NCI-H345 treated with DMSO at 0.1 percent for 48 hours (cell line): ENCODE results near the gene NDUFS8.
A peak's percentile ranks its signal among the peaks of the same experiment; 100 is the strongest.

Experiments used
- DNase-seq: peaks from one replicate; lab custom pipeline; 2025; ENCODE audit not compliant: unreplicated experiment; lab: John Stamatoyannopoulos, UW

Gene NDUFS8

DNA sequence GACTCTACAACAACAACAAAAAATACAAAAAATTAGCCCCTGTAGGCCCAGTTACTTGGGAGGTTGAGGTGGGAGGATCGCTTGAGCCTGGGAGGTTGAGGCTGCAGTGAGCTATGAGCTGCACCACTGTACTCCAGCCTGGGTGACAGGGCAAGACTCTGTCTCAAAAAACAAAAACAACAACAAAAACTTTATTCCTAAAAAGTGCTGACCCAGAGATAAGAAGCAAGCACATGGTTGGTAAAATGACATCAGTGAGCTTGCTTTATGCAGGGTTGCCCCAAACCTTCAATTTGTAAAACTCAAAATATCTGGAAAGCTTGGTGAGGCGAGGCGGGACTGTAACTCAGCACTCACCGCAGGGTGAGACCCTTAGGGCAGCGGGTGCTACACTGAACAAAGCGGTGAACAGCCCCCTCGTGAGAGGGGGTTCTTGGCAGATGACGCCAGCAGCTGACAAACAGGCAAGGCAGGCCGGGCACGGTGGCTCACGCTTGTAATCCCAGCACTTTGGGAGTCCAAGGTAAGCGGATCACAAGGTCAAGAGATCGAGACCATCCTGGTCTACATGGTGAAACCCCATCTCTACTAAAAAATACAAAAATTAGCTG is 4.9 kb downstream of the NDUFS8 start:
- DNase-seq, result no peak

DNA sequence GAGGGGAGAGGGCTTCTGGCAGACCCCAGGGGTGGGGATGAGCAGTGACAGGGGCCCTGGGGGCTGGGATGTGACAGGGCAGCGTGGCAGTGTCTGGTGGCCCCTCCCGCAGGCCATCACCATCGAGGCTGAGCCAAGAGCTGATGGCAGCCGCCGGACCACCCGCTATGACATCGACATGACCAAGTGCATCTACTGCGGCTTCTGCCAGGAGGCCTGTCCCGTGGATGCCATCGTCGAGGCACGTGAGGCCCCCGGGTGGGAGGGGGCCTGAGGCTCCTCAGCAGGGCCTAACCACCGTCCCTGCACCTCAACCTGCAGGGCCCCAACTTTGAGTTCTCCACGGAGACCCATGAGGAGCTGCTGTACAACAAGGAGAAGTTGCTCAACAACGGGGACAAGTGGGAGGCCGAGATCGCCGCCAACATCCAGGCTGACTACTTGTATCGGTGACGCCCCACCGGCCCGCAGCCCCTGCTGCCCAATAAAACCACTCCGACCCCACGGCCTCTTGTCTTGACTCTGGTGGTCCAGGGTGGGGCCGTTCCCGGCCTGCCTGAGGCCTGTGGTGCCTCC is 5.7 kb downstream of the NDUFS8 start:
- DNase-seq, result no peak

DNA sequence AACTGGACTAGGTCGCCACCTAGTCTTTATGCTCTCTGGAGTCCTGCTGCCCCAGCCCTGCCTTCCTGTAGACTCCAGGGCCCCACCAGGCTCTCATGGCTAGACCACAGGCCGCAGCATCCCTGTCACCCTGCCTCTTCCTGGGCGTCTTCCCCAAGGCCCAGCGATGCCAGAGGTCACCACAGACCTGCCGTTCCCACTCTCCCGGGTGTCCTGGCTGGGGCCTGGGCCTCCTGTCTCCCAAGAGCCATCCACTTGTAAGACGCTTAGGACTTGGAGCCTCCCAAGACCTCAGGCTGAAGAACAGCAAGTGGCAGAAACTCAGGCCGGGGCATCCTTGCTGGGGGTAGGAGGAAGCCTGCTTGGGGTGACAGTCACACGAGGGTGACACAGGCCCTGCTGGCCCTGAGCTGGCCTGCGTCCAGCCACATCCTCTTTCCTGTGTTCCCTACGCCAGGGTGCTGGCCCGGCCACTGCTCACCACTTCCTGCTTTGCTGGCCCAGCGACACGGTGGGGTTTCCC is 6.3 kb downstream of the NDUFS8 start:
- no peak for DNase-seq

GRCh38 chr11:68037411-68038225 is 7.1 kb downstream of the NDUFS8 start:
- DNase-seq, result no peak

GRCh38 chr11:68038226-68038717 is 7.8 kb downstream of the NDUFS8 start:
- no peak for DNase-seq

DNA sequence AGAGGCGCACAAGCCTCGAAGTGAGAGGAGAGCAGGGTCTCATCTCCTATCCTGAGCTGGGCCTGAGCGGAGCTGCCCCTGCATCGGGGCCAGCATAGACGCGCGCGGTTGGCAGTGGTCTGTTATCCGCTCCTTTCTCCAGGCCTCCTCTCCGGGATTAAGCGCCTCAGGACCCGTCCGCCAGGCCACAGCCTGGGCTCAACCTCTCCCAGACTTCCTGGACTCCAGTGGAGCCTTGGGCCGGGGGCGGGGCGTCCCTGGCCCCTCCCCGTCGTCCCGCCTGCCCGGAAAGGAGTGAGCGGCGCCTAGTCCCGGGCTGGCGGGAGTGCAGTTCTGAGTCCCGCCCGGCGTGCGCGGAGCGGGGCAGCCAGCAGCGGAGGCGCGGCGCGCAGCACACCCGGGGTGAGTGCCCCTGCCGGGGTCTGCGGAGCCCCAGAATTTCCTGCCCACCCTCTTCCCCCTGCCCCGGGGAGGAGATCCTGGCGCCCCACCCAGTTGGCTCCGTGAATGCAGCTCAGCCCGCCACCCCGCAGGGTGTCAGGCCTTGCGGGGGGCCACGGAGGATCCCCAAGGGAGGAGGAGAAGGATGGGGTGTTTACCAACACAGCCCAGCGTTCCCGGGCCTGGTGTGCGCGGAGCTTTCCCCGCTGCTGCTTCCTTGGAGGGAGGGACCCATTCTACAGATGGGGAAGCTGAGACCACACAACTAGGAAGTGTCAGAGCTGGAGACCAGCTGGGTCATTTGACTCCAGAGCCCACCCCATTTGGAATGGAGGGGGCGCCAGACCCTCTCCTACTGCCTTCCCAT is 8.4 kb downstream of the NDUFS8 start, which contains the start of gene TCIRG1:
TCIRG1 (plus strand) TSS at position 308 of the 808 bp plus-strand sequence. CDS start 2,247 bp downstream, outside the sequence.
- no peak for DNase-seq

DNA sequence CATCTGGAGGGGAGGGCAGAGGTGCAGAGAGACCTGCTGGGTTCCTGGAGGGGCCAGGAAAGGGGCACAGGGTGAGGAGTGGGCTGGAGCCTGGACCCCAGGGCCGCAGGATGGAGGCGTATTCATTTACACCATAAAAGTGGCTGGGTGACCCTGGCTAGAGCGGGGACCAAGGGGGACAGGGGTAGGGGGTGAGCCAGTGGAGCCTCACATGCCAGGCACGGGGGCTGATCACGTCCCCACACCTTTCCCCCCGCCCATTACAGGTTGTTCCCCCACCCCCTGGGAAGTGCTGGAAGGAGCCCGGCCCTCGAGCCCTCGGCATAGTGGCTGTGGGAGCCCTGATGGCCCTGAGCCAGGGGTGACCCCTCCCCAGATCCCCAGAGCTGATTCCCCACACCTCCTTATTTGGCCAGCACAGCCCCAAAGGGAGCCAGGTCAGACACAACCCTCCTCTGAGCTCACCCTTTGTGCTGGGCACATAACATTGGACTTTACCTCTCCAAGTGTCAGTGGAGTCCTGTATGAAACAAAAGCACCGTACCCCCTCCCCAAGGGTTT is 9.1 kb downstream of the NDUFS8 start:
- no peak for DNase-seq

DNA sequence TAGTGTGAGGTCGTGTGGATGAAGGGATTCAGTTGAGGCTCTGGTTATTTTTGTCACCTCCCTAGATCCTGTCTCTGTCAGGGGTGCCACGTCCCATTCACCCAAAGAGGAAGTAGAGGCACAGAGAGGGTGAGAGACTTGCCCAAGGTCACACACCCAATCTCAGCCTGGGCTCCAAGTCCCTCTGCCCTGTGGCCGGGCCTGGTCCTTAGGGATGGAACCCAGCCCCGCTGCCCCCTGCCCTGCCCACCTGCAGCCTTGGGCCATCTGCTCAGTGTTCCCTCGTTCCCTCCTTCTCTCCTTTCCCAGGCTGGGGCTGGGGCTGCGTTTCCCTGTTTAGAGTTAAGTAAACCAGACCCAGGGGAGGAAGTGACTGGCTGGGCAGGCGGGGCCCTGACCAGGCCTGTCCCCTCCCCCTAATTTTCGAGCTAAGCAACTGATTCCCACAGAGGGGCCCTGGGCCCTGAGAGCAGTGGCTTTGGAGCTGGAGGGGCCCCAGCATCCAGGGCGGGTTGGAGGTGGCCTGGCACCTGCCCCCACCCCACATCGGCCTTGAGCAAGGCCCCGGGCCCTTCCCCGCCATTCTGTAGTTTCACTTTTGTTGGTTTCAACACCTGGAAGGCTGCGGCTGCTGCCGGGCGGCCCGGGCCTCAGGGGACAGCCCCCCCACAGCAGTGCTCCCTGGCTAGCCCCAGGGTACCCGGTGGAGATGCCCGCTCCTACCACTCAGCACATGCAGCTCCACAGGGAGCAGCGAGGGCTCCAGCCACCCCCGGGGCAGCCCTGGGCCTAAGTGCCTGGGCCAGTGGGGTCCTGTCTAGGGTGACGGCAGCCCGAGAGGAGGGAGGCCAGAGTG is 9.8 kb downstream of the NDUFS8 start:
- no peak for DNase-seq

DNA sequence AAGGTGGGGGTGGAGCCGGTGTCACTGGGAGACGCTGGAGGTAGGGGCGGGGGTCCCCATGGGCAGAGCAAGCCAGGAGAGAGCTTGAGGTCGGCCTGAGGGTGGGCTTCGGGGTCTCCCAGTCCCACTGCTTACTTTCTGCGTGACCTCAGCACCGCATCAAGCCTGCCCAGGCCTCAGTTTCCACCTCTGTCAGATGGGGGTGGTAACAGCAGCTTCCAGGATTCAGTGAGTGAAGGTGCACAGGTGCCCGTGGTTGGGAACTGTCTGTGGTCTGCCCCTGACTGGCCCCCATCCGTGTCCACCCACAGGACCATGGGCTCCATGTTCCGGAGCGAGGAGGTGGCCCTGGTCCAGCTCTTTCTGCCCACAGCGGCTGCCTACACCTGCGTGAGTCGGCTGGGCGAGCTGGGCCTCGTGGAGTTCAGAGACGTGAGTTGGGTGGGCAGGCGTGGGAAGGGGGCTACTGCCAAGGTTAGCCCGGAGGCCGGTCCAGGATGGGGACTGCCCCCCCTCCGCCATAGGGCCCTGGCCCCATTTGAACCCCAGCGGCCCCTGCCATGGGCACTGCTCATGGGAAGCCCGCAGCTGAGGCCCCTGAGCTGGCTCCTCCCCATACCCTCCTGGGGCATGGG is 10.6 kb downstream of the NDUFS8 start:
- DNase-seq, result no peak

GRCh38 chr11:68041617-68042218 is 11.2 kb downstream of the NDUFS8 start:
- DNase-seq, result no peak

DNA sequence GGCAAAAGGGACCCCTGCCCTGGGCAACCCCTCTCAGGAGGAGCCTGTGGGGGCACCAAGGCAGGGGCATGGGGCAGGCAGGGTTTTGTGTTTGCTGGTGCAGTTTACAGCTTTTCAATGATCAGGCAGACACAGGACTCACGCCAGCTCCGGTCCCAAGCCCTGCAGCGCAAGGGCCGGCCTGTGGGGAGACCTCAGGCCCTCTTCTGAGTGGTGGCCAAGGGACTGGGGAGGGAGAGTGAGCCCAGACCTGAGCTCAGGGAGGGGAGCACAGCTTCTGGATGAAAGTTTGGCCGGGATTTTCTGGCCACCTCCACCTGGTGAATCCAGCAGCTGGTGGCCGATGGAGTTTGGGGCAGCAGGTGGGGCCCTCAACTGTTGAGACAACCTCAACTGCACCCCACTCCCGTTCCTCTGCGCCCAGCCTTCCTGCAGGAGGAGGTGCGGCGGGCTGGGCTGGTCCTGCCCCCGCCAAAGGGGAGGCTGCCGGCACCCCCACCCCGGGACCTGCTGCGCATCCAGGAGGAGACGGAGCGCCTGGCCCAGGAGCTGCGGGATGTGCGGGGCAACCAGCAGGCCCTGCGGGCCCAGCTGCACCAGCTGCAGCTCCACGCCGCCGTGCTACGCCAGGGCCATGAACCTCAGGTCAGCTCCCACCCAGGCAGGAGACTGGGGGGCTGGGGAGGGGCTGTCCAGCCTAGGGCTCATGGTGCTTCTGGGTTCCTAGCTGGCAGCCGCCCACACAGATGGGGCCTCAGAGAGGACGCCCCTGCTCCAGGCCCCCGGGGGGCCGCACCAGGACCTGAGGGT is 11.9 kb downstream of the NDUFS8 start:
- DNase-seq, result no peak

DNA sequence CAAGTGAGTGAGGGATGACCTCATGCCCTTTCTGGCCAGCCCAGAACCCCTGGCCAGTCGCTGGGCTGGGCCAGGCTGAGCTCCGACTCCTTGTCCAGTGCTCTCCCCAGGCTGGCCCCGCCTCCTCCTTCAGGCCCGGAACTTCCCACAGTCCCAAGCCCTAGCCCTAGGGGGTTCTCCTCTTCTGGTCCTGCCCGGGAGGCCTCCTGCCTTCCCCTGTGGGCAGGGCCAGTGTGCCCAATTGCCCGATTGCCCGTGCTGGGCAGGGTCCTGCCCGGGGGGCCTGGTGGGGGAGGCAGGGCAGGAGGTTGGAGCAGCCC is 12.5 kb downstream of the NDUFS8 start:
- no peak for DNase-seq

GRCh38 chr11:68043349-68044144 is 13.1 kb downstream of the NDUFS8 start:
- DNase-seq, result peak; percentile 31

DNA sequence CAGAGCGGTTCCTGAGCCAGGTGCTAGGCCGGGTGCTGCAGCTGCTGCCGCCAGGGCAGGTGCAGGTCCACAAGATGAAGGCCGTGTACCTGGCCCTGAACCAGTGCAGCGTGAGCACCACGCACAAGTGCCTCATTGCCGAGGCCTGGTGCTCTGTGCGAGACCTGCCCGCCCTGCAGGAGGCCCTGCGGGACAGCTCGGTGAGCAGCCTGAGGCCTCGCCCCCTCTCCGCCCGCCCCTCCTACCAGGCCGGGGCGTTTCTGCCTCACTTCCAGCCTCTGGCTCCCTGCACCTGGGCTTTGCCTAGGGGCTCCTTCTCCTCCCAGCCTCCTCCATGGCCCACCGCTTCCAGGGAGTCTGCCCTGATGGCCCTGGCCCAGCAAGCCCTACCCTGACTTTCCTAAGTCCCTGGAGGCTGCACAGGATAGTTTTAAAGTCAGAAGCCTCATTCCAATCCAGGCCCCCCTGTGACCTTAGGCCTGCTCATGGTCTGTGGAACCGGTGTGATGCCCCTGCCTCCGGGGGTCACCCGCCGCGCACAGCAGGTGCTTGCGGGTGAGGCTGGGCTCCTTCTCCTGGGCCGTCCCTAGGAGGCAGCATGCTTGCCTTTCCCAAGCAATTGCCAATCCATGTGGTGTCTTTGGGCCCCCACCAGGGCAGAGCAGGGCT is 13.8 kb downstream of the NDUFS8 start:
- peak; percentile 56 for DNase-seq

- DNase-seq, result no peak
Measured at GRCh38 chr11:68044898-68045351, 14.4 kb downstream of the NDUFS8 start.

GRCh38 chr11:68047437-68048290 is 17.2 kb downstream of the NDUFS8 start:
- DNase-seq, result no peak
